Mononuclear cell (primary cell): ENCODE measurements around the gene ACTRT2. TPM values are rescaled to one million over a fixed set of nuclear protein-coding genes. Genes with fewer than 3 reads are reported as not detected.

Experiments
- H3K27me3 ChIP-seq: 2 replicates; pipeline ENCODE4 v1.6.0; 2011; ENCODE audit warnings: low read length, control low read depth; ENCODE audit not compliant: insufficient read depth
- H3K4me1 ChIP-seq: 2 replicates; pipeline ENCODE4 v1.5.1; 2011; ENCODE audit warnings: mild to moderate bottlenecking, low read length, control low read depth; ENCODE audit not compliant: insufficient read depth
- H3K4me3 ChIP-seq: 2 replicates; pipeline ENCODE4 v1.5.1; 2011; ENCODE audit warnings: mild to moderate bottlenecking, low read length, moderate library complexity
- H3K9me3 ChIP-seq: 2 replicates; pipeline ENCODE4 v1.5.1; 2011; ENCODE audit warnings: low read depth, mild to moderate bottlenecking, control low read depth, low read length
- total RNA-seq: library from RNA; depleted of rRNA; stranded (reverse); fragments of >200 nt; gene quantifications from one replicate; pipeline ENCODE4 v1.2.3, GENCODE V29; 2012

Gene ACTRT2
- not detected for total RNA-seq

- Histone ChIP-seq H3K4me1 (no peaks in the 10 kb centered on the region), H3K9me3 (no peaks in the 10 kb centered on the region), H3K4me3 (no peak within 1 kb of the TSS), H3K27me3 (no peaks in the 10 kb centered on the region)
These were observed at the start of gene ACTRT2 for GRCh38 chr1:3021233-3021671. ACTRT2 (plus strand) TSS chr1:3021467; CDS start chr1:3021687, 220 bp downstream.

GRCh38 chr1:2971609-2972008, 49.7 kb upstream of the ACTRT2 start:
- Histone ChIP-seq H3K9me3 (no peaks in the 10 kb centered on the region), H3K27me3 (no peaks in the 10 kb centered on the region), H3K4me3 (no peak overlapping the region), H3K4me1 (no peaks in the 10 kb centered on the region)

GRCh38 chr1:2972011-2972878, 49.0 kb upstream of the ACTRT2 start:
- Histone ChIP-seq H3K9me3 (no peaks in the 10 kb centered on the region), H3K4me1 (no peaks in the 10 kb centered on the region), H3K27me3 (no peaks in the 10 kb centered on the region), H3K4me3 (no peak overlapping the region)

- Histone ChIP-seq H3K4me1 (no peaks in the 10 kb centered on the region), H3K27me3 (no peaks in the 10 kb centered on the region), H3K9me3 (no peaks in the 10 kb centered on the region), H3K4me3 (no peak overlapping the region)
These were observed 48.2 kb upstream of the ACTRT2 start for GRCh38 chr1:2972879-2973575.

- Histone ChIP-seq H3K27me3 (no peaks in the 10 kb centered on the region), H3K9me3 (no peaks in the 10 kb centered on the region), H3K4me3 (no peak overlapping the region), H3K4me1 (no peaks in the 10 kb centered on the region)
These were observed 47.4 kb upstream of the ACTRT2 start for GRCh38 chr1:2973601-2974593.

- no peak overlapping the region for H3K4me3 ChIP-seq
- H3K4me1 ChIP-seq, result no peaks in the 10 kb centered on the region
- H3K9me3 ChIP-seq, result no peaks in the 10 kb centered on the region
- H3K27me3 ChIP-seq, result no peaks in the 10 kb centered on the region
These were observed 46.5 kb upstream of the ACTRT2 start for GRCh38 chr1:2974701-2975301.

- no peaks in the 10 kb centered on the region for H3K27me3 ChIP-seq
- no peaks in the 10 kb centered on the region for H3K9me3 ChIP-seq
- no peak overlapping the region for H3K4me3 ChIP-seq
- H3K4me1 ChIP-seq, result no peaks in the 10 kb centered on the region
These were observed 45.6 kb upstream of the ACTRT2 start for GRCh38 chr1:2975466-2976179.

GRCh38 chr1:2976180-2976562, 45.1 kb upstream of the ACTRT2 start:
- Histone ChIP-seq H3K4me1 (no peaks in the 10 kb centered on the region), H3K4me3 (no peak overlapping the region), H3K9me3 (no peaks in the 10 kb centered on the region), H3K27me3 (no peaks in the 10 kb centered on the region)

GRCh38 chr1:2977886-2978611, 43.2 kb upstream of the ACTRT2 start:
- Histone ChIP-seq H3K4me1 (no peaks in the 10 kb centered on the region), H3K9me3 (no peaks in the 10 kb centered on the region), H3K27me3 (no peaks in the 10 kb centered on the region), H3K4me3 (no peak overlapping the region)

GRCh38 chr1:2978691-2979190, 42.5 kb upstream of the ACTRT2 start:
- Histone ChIP-seq H3K9me3 (no peaks in the 10 kb centered on the region), H3K4me1 (no peaks in the 10 kb centered on the region), H3K4me3 (no peak overlapping the region), H3K27me3 (no peaks in the 10 kb centered on the region)

GRCh38 chr1:2979191-2980072, 41.8 kb upstream of the ACTRT2 start:
- H3K4me1 ChIP-seq, result no peaks in the 10 kb centered on the region
- H3K27me3 ChIP-seq, result no peaks in the 10 kb centered on the region
- H3K4me3 ChIP-seq, result no peak overlapping the region
- H3K9me3 ChIP-seq, result no peaks in the 10 kb centered on the region

GRCh38 chr1:2980073-2980791, 41.0 kb upstream of the ACTRT2 start:
- Histone ChIP-seq H3K4me3 (no peak overlapping the region), H3K27me3 (no peaks in the 10 kb centered on the region), H3K9me3 (no peaks in the 10 kb centered on the region), H3K4me1 (no peaks in the 10 kb centered on the region)
